HepG2 (cell line): ENCODE data around the gene MBIP. TPM values are rescaled to one million over a fixed set of nuclear protein-coding genes. Genes with fewer than 3 reads are reported as not detected.

Experiments used
- ATF6 ChIP-seq: sonication (generic); formaldehyde crosslinking; conservative IDR thresholded peaks from 2 replicates; pipeline ENCODE4 v1.4.0; 2020; ENCODE audit warnings: missing genetic modification reagents
- CEBPG ChIP-seq: IDR thresholded peaks from 2 replicates; pipeline ENCODE4 v1.6.1; 2016
- IKZF1 ChIP-seq: fragments of 450-650 bp; IDR thresholded peaks from 2 replicates; pipeline ENCODE4 v1.7.1; 2016
- NFKB2 ChIP-seq: sonication (generic); formaldehyde crosslinking; IDR thresholded peaks from 2 replicates; pipeline ENCODE4 v1.4.0; 2020; ENCODE audit warnings: missing genetic modification reagents, borderline replicate concordance
- NRL ChIP-seq: sonication (generic); formaldehyde crosslinking; IDR thresholded peaks from 2 replicates; pipeline ENCODE4 v1.5.0; 2020; ENCODE audit warnings: missing genetic modification reagents, mild to moderate bottlenecking, moderate library complexity, borderline replicate concordance
- PAX8 ChIP-seq: sonication (generic); formaldehyde crosslinking; IDR thresholded peaks from 2 replicates; pipeline ENCODE4 v1.8.0; 2022; ENCODE audit warnings: mild to moderate bottlenecking, missing genetic modification reagents, borderline replicate concordance
- POLR2A ChIP-seq, 2 experiments: IDR thresholded peaks; 2 replicates each; pipeline ENCODE4 v1.6.1; 2011; ENCODE audit warnings: low read depth in 2 of 2, low read length in 2 of 2, mild to moderate bottlenecking in 1 of 2, moderate library complexity in 1 of 2; ENCODE audit not compliant: insufficient read depth in 1 of 2
- THYN1 ChIP-seq: sonication (generic); formaldehyde crosslinking; IDR thresholded peaks from 2 replicates; pipeline ENCODE4 v1.8.1; 2023; ENCODE audit warnings: low read depth, mild to moderate bottlenecking, moderate library complexity, missing genetic modification reagents, borderline replicate concordance
- ZBTB4 ChIP-seq: sonication (generic); formaldehyde crosslinking; IDR thresholded peaks from 2 replicates; pipeline ENCODE4 v1.4.0; 2020; ENCODE audit warnings: missing genetic modification reagents, mild to moderate bottlenecking, borderline replicate concordance
- ZFP62 ChIP-seq: sonication (generic); formaldehyde crosslinking; IDR thresholded peaks from 2 replicates; pipeline ENCODE4 v1.4.0; 2020; ENCODE audit warnings: missing genetic modification reagents
- ZNF256 ChIP-seq: sonication (generic); formaldehyde crosslinking; conservative IDR thresholded peaks from 2 replicates; pipeline ENCODE4 v1.4.0; 2020; ENCODE audit warnings: missing genetic modification reagents
- ZNF616 ChIP-seq: sonication (generic); formaldehyde crosslinking; IDR thresholded peaks from 2 replicates; pipeline ENCODE4 v1.5.0; 2020; ENCODE audit warnings: low read depth, mild to moderate bottlenecking, missing genetic modification reagents
- ZNF761 ChIP-seq: sonication (generic); formaldehyde crosslinking; conservative IDR thresholded peaks from 2 replicates; pipeline ENCODE4 v1.4.0; 2020; ENCODE audit warnings: mild to moderate bottlenecking, missing genetic modification reagents
- polyA plus RNA-seq, 8 experiments: library from polyadenylated mRNA; depleted of rRNA in 3 of 8; stranded (reverse) in 7 of 8; unstranded in 1 of 8; fragments of >200 nt; fragmentation: Illumina TruSeq in 4 of 8; extraction: Trizol in 4 of 8; gene quantifications; 2 replicates each; pipeline versions ENCODE4 v1.2.1 to v1.2.3, GENCODE V29; 2011 to 2016; ENCODE audit warnings: low read depth in 4 of 8, missing spikeins in 1 of 8, mixed read lengths in 1 of 8; ENCODE audit not compliant: insufficient read depth in 1 of 8
- total RNA-seq, 5 experiments: library from RNA; depleted of rRNA; stranded (reverse); fragments of >200 nt; fragmentation: Illumina TruSeq; extraction: Trizol; gene quantifications; 2 replicates each; pipeline ENCODE4 v1.2.3, GENCODE V29; 2016; ENCODE audit warnings: low read depth in 1 of 5
- TF ChIP-seq, protein P1 (sequence below): sonication (generic); formaldehyde crosslinking; IDR thresholded peaks from 2 replicates; pipeline ENCODE4 v1.9.0; 2021; ENCODE audit warnings: missing genetic modification reagents, borderline replicate concordance
- TF ChIP-seq, protein P2 (sequence below): sonication (generic); formaldehyde crosslinking; IDR thresholded peaks from 2 replicates; pipeline ENCODE4 v1.9.0; 2022; ENCODE audit warnings: missing genetic modification reagents, mild to moderate bottlenecking, borderline replicate concordance
- TF ChIP-seq, protein P3 (sequence below): sonication (generic); formaldehyde crosslinking; IDR thresholded peaks from 2 replicates; pipeline ENCODE4 v1.5.0; 2020; ENCODE audit warnings: mild to moderate bottlenecking, missing genetic modification reagents
- TF ChIP-seq, protein P4 (sequence below): sonication (generic); formaldehyde crosslinking; IDR thresholded peaks from 2 replicates; pipeline ENCODE4 v1.5.0; 2020; ENCODE audit warnings: missing genetic modification reagents, mild to moderate bottlenecking, borderline replicate concordance

Gene MBIP
- total and polyA plus RNA-seq, 2 of the 13 experiments (the other 11 are each of a cell fraction or from before 2014, with no cell fraction given), result 48.1 to 48.6 TPM

DNA sequence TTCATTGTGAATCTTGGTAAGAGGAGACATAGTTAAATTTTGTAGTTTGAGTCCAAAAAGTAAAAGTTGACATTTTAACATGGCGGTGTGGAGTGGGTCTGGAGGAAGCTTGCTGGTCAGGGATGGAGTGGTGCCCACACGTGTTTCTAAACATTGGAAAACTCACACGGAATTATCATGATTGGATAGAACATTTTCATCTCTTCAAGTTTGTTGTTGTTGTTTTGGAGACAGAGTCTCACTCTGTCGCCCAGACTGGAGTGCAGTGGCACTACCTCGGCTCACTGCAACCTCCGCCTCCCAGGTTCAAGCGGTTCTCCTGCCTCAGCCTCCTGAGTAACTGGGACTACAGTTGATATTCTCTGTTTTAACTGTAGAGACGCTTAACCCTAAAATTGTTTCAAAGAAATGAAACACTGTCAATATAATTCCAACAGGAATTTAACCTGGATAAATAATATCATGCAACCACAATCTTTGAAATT lies 502 bp upstream of the MBIP start (continued):
- TF ChIP-seq, protein P1, sequence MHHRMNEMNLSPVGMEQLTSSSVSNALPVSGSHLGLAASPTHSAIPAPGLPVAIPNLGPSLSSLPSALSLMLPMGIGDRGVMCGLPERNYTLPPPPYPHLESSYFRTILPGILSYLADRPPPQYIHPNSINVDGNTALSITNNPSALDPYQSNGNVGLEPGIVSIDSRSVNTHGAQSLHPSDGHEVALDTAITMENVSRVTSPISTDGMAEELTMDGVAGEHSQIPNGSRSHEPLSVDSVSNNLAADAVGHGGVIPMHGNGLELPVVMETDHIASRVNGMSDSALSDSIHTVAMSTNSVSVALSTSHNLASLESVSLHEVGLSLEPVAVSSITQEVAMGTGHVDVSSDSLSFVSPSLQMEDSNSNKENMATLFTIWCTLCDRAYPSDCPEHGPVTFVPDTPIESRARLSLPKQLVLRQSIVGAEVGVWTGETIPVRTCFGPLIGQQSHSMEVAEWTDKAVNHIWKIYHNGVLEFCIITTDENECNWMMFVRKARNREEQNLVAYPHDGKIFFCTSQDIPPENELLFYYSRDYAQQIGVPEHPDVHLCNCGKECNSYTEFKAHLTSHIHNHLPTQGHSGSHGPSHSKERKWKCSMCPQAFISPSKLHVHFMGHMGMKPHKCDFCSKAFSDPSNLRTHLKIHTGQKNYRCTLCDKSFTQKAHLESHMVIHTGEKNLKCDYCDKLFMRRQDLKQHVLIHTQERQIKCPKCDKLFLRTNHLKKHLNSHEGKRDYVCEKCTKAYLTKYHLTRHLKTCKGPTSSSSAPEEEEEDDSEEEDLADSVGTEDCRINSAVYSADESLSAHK (CRISPR knock-in tag), result no peak; the same call in 1 of the 2 replicates
- TF ChIP-seq, protein P2, sequence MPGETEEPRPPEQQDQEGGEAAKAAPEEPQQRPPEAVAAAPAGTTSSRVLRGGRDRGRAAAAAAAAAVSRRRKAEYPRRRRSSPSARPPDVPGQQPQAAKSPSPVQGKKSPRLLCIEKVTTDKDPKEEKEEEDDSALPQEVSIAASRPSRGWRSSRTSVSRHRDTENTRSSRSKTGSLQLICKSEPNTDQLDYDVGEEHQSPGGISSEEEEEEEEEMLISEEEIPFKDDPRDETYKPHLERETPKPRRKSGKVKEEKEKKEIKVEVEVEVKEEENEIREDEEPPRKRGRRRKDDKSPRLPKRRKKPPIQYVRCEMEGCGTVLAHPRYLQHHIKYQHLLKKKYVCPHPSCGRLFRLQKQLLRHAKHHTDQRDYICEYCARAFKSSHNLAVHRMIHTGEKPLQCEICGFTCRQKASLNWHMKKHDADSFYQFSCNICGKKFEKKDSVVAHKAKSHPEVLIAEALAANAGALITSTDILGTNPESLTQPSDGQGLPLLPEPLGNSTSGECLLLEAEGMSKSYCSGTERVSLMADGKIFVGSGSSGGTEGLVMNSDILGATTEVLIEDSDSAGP (CRISPR knock-in tag), result no peak; the same call in 1 of the 2 replicates
- TF ChIP-seq ZBTB4 (CRISPR knock-in tag) (no peak), NRL (CRISPR knock-in tag) (no peak), PAX8 (CRISPR knock-in tag) (no peak), THYN1 (CRISPR knock-in tag) (no peak), ZFP62 (no peak), NFKB2 (no peak), POLR2A (IDR thresholded peaks at IDR 0.05; ENCODE audit: insufficient read depth in 1 of 2, low read depth in 2 of 2, low read length in 2 of 2) (no peak), ZNF616 (CRISPR knock-in tag) (no peak), ZNF761 (CRISPR knock-in tag) (no peak), ZNF256 (CRISPR knock-in tag) (0 out of 2 replicates have a peak, but pooled peaks have one; percentile 79), IKZF1 (no peak), ATF6 (CRISPR knock-in tag) (no peak), CEBPG (CRISPR knock-in tag) (no peak)
- TF ChIP-seq, protein P3, sequence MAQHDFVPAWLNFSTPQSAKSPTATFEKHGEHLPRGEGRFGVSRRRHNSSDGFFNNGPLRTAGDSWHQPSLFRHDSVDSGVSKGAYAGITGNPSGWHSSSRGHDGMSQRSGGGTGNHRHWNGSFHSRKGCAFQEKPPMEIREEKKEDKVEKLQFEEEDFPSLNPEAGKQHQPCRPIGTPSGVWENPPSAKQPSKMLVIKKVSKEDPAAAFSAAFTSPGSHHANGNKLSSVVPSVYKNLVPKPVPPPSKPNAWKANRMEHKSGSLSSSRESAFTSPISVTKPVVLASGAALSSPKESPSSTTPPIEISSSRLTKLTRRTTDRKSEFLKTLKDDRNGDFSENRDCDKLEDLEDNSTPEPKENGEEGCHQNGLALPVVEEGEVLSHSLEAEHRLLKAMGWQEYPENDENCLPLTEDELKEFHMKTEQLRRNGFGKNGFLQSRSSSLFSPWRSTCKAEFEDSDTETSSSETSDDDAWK (CRISPR knock-in tag), result no peak
- TF ChIP-seq, protein P4, sequence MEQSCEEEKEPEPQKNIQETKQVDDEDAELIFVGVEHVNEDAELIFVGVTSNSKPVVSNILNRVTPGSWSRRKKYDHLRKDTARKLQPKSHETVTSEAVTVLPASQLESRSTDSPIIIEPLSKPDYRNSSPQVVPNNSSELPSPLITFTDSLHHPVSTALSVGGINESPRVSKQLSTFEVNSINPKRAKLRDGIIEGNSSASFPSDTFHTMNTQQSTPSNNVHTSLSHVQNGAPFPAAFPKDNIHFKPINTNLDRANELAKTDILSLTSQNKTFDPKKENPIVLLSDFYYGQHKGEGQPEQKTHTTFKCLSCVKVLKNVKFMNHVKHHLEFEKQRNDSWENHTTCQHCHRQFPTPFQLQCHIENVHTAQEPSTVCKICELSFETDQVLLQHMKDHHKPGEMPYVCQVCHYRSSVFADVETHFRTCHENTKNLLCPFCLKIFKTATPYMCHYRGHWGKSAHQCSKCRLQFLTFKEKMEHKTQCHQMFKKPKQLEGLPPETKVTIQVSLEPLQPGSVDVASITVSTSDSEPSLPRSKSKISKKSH, result no peak
